ENCODE data around the gene ZNF492.
A peak's percentile ranks its signal among the peaks of the same experiment; 100 is the strongest.

Gene ZNF492

DNA sequence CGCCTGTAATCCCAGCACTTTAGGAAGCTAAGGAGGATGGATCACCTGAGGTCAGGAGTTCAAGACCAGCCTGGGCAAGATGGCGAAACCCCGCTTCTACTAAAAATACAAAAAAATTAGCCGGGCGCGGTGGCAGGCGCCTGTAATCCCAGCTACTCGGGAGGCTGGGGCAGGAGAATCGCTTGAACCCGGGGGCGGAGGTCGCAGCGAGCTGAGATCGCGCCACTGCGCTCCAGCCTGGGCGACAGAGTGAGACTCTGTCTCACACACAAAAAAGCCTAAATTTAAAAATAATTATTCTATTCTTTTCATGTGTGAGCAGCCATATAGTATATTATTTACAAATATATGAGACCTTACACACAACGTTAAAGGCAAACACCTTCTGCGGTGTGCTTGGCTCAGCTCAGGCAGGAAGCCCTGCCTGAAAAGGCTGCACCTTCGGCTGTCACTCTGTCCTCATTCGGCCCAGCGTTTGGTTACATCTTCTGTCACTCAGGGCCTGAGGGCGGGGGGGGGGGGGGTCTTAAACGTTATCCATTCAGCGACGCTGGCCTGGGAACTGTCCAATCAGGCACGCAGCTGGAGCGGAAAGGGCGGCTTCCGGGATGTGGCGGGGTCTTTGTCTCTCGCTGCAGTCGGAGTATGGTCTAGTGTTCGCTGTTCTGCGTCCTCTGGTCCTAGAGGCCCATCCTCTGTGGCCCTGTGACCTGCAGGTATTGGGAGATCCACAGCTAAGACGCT lies at the start of gene ZNF492:
ZNF492 (plus strand) TSS at position 619 of the 744 bp plus-strand sequence. CDS start 19,076 bp downstream, outside the sequence.
- DNase-seq (ENCODE audit: low read depth), result peak; percentile 97
- H3K4me3 ChIP-seq (ENCODE audit: low read depth, low read length), result peak within 1 kb of the TSS; percentile 93

DNA sequence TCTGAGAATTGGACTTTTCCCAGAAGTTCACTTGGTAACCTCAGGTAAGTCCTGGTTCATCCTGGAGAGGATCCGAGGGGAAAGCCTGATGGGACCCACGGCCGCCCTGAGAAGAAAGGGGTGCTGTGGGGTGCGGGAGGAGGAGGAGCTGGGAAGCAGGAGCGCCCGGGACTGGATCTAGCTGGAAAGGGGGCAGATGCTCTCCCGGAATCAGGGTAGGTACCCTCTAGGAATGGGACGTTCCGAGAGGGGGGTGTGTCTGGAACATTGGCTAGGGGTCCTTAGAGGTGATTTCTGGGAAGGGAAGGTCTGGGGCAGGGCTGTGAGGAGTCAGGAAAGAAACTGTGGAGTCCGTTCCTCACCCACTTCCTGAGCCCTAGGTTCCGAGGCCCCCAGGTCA lies 38.7 kb upstream of the ZNF492 start:
- no peak for DNase-seq (ENCODE audit: low read depth)
- no peak overlapping the region for H3K4me3 ChIP-seq (ENCODE audit: low read depth, low read length)
- TF ChIP-seq, protein P1, sequence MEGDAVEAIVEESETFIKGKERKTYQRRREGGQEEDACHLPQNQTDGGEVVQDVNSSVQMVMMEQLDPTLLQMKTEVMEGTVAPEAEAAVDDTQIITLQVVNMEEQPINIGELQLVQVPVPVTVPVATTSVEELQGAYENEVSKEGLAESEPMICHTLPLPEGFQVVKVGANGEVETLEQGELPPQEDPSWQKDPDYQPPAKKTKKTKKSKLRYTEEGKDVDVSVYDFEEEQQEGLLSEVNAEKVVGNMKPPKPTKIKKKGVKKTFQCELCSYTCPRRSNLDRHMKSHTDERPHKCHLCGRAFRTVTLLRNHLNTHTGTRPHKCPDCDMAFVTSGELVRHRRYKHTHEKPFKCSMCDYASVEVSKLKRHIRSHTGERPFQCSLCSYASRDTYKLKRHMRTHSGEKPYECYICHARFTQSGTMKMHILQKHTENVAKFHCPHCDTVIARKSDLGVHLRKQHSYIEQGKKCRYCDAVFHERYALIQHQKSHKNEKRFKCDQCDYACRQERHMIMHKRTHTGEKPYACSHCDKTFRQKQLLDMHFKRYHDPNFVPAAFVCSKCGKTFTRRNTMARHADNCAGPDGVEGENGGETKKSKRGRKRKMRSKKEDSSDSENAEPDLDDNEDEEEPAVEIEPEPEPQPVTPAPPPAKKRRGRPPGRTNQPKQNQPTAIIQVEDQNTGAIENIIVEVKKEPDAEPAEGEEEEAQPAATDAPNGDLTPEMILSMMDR (IDR thresholded peaks at IDR 0.05; ENCODE audit: low read depth, low read length), result no peak
- TF ChIP-seq, protein P2, sequence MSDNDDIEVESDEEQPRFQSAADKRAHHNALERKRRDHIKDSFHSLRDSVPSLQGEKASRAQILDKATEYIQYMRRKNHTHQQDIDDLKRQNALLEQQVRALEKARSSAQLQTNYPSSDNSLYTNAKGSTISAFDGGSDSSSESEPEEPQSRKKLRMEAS (IDR thresholded peaks at IDR 0.05; ENCODE audit: low read depth, low read length), result no peak
- TF ChIP-seq MYC (IDR thresholded peaks at IDR 0.05; ENCODE audit: low read depth, low read length), result no peak
- no peak for TF ChIP-seq POLR2A (IDR thresholded peaks at IDR 0.05; ENCODE audit: extremely low read depth, insufficient read length)

More for the DNA sequence above, at the start of gene ZNF492:
- TF ChIP-seq POLR2A (IDR thresholded peaks at IDR 0.05; ENCODE audit: extremely low read depth, insufficient read length), result peak; percentile 70
- TF ChIP-seq, protein P2 (IDR thresholded peaks at IDR 0.05; ENCODE audit: low read depth, low read length), result peak; percentile 52; the same call in 1 of the 2 replicates

DNA sequence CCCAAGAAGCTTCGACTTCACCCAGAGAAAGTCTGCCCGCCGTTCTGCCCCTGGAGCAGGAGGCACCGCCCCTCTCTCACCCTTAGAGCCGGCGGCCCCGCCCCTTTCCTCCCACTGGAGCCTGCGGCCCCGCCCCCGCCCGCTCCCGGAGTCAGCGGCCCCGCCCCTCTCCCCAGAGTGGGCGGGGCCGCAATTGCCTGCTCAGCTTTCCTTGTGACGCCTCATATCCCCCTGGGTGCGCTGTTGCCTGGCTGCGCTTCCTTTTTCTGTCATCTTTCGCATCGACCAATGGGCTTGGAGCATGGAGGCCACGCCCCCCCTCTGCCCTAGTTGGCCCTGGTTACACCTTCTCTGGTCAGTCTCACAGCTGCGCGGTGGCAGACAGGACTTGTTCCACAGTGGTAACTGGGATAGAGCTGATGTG lies 38.2 kb upstream of the ZNF492 start:
- TF ChIP-seq MYC (IDR thresholded peaks at IDR 0.05; ENCODE audit: low read depth, low read length), result no peak
- no peak for TF ChIP-seq POLR2A (IDR thresholded peaks at IDR 0.05; ENCODE audit: extremely low read depth, insufficient read length)
- TF ChIP-seq, protein P1 (IDR thresholded peaks at IDR 0.05; ENCODE audit: low read depth, low read length), result no peak
- TF ChIP-seq, protein P2 (IDR thresholded peaks at IDR 0.05; ENCODE audit: low read depth, low read length), result no peak
- H3K4me3 ChIP-seq (ENCODE audit: low read depth, low read length), result no peak overlapping the region
- peak; percentile 16 for DNase-seq (ENCODE audit: low read depth)

DNA sequence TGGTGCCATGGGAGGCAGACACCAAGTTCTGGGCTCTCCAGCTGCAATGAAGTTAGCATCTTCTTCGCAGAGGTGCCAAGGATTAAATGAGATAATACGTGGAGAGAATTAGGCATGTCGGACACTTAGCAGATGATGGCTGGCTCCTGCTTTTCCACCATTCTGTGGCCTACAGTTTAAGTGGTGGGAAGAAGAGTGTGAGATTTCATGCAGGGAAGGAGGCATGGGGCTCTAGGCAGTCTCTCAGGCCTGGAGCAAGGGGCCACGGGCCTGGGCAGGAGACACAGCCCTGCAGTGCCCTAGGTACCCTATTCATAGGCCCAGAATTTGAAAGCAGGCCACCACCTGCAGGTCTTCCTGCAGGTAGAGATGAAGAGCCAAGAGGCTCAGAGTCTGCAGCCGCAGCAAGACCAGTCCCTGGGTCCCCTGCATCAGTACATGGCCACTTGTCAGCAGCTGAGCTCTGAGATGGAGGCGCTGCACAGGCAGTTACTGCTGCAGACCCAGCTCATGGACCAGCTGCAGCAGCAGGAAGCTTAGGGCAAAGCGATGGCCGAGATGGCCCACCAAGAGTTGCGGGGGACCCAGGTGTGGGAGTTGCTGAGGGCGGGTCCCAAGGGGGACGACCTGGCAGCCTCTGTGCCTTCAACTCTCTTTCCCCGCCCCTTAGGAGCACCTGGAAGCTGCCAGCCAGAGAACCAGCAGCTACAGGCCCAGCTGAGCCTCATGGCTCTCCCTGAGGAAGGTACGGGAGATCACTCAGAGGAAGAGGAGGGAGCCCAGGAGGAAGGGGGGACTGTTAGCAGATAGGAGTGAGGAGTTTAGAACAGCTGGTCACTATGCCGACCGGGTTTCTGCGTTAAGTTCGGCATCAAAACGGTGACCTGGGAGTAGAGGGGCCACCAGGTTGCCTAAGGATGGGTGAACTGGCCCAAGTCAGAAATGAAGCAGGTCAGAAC lies 33.2 kb upstream of the ZNF492 start:
- no peak for TF ChIP-seq MYC (IDR thresholded peaks at IDR 0.05; ENCODE audit: low read depth, low read length)
- TF ChIP-seq, protein P1 (IDR thresholded peaks at IDR 0.05; ENCODE audit: low read depth, low read length), result no peak
- TF ChIP-seq POLR2A (IDR thresholded peaks at IDR 0.05; ENCODE audit: extremely low read depth, insufficient read length), result no peak
- TF ChIP-seq, protein P2 (IDR thresholded peaks at IDR 0.05; ENCODE audit: low read depth, low read length), result no peak
- H3K4me3 ChIP-seq (ENCODE audit: low read depth, low read length), result no peak overlapping the region
- no peak for DNase-seq (ENCODE audit: low read depth)

DNA sequence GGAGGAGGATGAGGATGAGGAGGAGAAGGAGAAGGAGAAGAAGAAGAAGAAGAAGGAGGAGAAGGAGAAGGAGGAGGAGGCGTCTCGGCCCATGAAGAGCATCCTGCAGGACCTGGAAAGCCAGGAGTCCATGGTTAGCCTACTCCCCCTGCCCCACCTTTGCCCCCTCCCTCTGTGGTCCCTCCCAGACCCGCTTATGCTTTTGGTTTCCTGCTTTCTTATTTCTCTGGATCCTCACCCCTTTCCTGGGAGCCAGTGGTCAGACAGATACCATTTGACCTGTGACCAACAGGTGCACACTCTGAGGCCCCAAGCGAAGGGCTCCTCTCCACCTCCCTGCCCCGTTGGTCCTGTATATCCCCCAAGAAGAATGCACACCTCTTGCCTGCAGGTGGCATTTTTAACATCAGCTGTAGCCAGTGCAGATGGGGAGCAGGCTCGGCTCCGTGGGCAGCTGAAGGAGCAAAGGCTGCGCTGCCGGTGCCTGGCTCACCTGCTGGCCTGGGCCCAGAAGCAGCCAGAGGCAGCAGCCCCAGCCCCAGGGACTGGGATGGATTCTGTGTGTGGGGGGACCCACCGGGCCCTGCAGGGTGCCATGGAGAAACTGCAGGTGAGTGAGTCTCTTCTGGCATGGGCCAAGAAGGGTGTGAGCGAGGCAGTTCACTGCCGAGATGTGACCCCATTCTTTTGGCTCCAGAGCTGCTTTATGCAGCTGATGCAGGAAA lies 32.1 kb upstream of the ZNF492 start:
- no peak for TF ChIP-seq MYC (IDR thresholded peaks at IDR 0.05; ENCODE audit: low read depth, low read length)
- TF ChIP-seq, protein P2 (IDR thresholded peaks at IDR 0.05; ENCODE audit: low read depth, low read length), result no peak
- TF ChIP-seq, protein P1 (IDR thresholded peaks at IDR 0.05; ENCODE audit: low read depth, low read length), result no peak
- TF ChIP-seq POLR2A (IDR thresholded peaks at IDR 0.05; ENCODE audit: extremely low read depth, insufficient read length), result no peak
- DNase-seq (ENCODE audit: low read depth), result no peak
- no peak overlapping the region for H3K4me3 ChIP-seq (ENCODE audit: low read depth, low read length)

Measured in NB4 (cell line).